ENCODE results near the gene ABI1.

Gene ABI1

DNA sequence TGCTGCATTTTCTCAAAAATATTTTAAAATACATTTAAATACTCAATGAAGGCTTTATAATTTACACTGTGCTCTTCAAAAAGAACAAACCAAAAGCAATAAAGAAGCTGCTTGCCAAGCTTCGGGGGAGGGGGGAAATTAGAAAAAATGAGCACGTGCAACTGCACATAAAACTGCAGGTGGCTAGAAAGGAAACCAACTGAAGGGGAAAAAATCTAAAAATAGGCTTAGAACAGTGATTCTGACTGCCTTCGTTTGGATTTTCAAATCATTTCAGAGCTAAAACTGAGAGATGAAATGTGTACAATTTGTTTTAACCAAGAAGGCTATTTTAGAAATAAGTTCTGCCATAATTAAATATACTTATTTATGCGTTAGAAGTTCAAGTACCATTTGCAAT is 61.4 kb downstream of the ABI1 start:
- Histone ChIP-seq H4K8ac (ENCODE audit: low read length) (no peak overlapping the region), H3K18ac (ENCODE audit: low read depth in 1 of 2, low read length in 2 of 2) (no peak overlapping the region), H3K27me3 (ENCODE audit: control insufficient read depth in 1 of 2, insufficient read depth in 1 of 2, low read length in 2 of 2) (no peaks in the 10 kb centered on the region), H3K14ac (ENCODE audit: low read length in 2 of 2) (no peak overlapping the region), H3K36me3 (ENCODE audit: control insufficient read depth in 1 of 2, insufficient read depth in 2 of 2, low read depth in 1 of 2, low read length in 2 of 2) (no peaks in the 10 kb centered on the region), H3K4me3 (ENCODE audit: insufficient read depth in 1 of 2, low read depth in 1 of 2, low read length in 2 of 2) (no peak overlapping the region), H2AK5ac (ENCODE audit: low read length, severe bottlenecking) (no peak overlapping the region), H3K9ac (ENCODE audit: low read length) (no peak overlapping the region), H2BK120ac (ENCODE audit: low read depth, low read length) (no peak overlapping the region), H3K4me1 (ENCODE audit: control insufficient read depth, insufficient read depth, low read depth, low read length) (no peaks in the 10 kb centered on the region), H3K9me3 (ENCODE audit: control insufficient read depth, low read length) (no peaks in the 10 kb centered on the region), H3K4me2 (ENCODE audit: low read length, poor library complexity, severe bottlenecking) (no peak overlapping the region), H2BK5ac (ENCODE audit: low read depth, low read length, poor library complexity, severe bottlenecking) (no peak overlapping the region), H3K23ac (ENCODE audit: low read length in 2 of 2) (no peak overlapping the region), H2BK12ac (ENCODE audit: low read length in 2 of 2) (no peak overlapping the region), H3K4ac (ENCODE audit: low read depth in 1 of 2, low read length in 2 of 2) (no peak overlapping the region), H3K27ac (ENCODE audit: low read length, poor library complexity, severe bottlenecking) (no peak overlapping the region), H4K91ac (ENCODE audit: low read length) (no peak overlapping the region), H2AFZ (ENCODE audit: low read depth, low read length) (no peak overlapping the region), H3K79me1 (replicated peaks; ENCODE audit: low read length, poor library complexity, severe bottlenecking) (peaks cover 23% of the 10 kb centered on the region), H2BK15ac (ENCODE audit: low read depth, poor library complexity, severe bottlenecking) (no peak overlapping the region)
- 91% methylated on average over 2 of the region's 4 CpGs for WGBS
- no peak for DNase-seq

- Histone ChIP-seq H2AK5ac (ENCODE audit: low read length, severe bottlenecking) (no peak overlapping the region), H3K18ac (ENCODE audit: low read depth in 1 of 2, low read length in 2 of 2) (no peak overlapping the region), H3K4me2 (ENCODE audit: low read length, poor library complexity, severe bottlenecking) (no peak overlapping the region), H3K14ac (ENCODE audit: low read length in 2 of 2) (no peak overlapping the region), H4K8ac (ENCODE audit: low read length) (no peak overlapping the region), H2AFZ (ENCODE audit: low read depth, low read length) (no peak overlapping the region), H2BK15ac (ENCODE audit: low read depth, poor library complexity, severe bottlenecking) (no peak overlapping the region), H3K4me3 (ENCODE audit: insufficient read depth in 1 of 2, low read depth in 1 of 2, low read length in 2 of 2) (no peak overlapping the region), H3K9me3 (ENCODE audit: control insufficient read depth, low read length) (no peaks in the 10 kb centered on the region), H3K9ac (ENCODE audit: low read length) (no peak overlapping the region), H4K91ac (ENCODE audit: low read length) (no peak overlapping the region), H3K4me1 (ENCODE audit: control insufficient read depth, insufficient read depth, low read depth, low read length) (no peaks in the 10 kb centered on the region), H3K23ac (ENCODE audit: low read length in 2 of 2) (no peak overlapping the region), H3K4ac (ENCODE audit: low read depth in 1 of 2, low read length in 2 of 2) (no peak overlapping the region), H3K27ac (ENCODE audit: low read length, poor library complexity, severe bottlenecking) (no peak overlapping the region), H2BK5ac (ENCODE audit: low read depth, low read length, poor library complexity, severe bottlenecking) (no peak overlapping the region), H3K27me3 (ENCODE audit: control insufficient read depth in 1 of 2, insufficient read depth in 1 of 2, low read length in 2 of 2) (no peaks in the 10 kb centered on the region), H3K36me3 (ENCODE audit: control insufficient read depth in 1 of 2, insufficient read depth in 2 of 2, low read depth in 1 of 2, low read length in 2 of 2) (no peaks in the 10 kb centered on the region), H2BK120ac (ENCODE audit: low read depth, low read length) (no peak overlapping the region), H3K79me1 (replicated peaks; ENCODE audit: low read length, poor library complexity, severe bottlenecking) (peaks cover 24% of the 10 kb centered on the region), H2BK12ac (ENCODE audit: low read length in 2 of 2) (no peak overlapping the region)
- no peak for DNase-seq
- WGBS, result 100% methylated on average over 4 of the region's 5 CpGs
Measured at GRCh38 chr10:26798298-26798697, 62.5 kb downstream of the ABI1 start.

DNA sequence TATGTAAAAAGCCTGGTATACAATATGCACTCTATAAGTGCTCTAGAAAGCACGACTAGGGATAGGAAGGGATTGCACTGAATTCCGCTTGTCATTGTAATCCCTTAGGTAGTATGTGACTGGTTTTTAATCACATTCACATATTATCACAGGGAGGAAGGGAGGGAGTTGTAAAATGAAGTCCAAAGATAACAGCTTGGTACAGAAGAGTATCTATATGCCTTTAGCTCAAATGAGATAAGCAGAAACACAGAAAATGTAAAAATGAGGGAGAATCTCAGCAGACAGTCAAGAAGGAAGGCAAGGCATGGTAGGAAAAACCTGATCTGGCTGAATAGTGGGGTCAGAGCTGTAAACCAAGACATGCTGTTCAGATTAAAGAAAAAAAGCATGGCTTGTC is 63.4 kb downstream of the ABI1 start:
- Histone ChIP-seq H3K9me3 (ENCODE audit: control insufficient read depth, low read length) (no peaks in the 10 kb centered on the region), H4K8ac (ENCODE audit: low read length) (no peak overlapping the region), H2BK5ac (ENCODE audit: low read depth, low read length, poor library complexity, severe bottlenecking) (no peak overlapping the region), H3K14ac (ENCODE audit: low read length in 2 of 2) (no peak overlapping the region), H3K79me1 (replicated peaks; ENCODE audit: low read length, poor library complexity, severe bottlenecking) (peaks cover 22% of the 10 kb centered on the region), H3K4me3 (ENCODE audit: insufficient read depth in 1 of 2, low read depth in 1 of 2, low read length in 2 of 2) (no peak overlapping the region), H3K27ac (ENCODE audit: low read length, poor library complexity, severe bottlenecking) (no peak overlapping the region), H4K91ac (ENCODE audit: low read length) (no peak overlapping the region), H2BK12ac (ENCODE audit: low read length in 2 of 2) (no peak overlapping the region), H3K4me2 (ENCODE audit: low read length, poor library complexity, severe bottlenecking) (no peak overlapping the region), H2AFZ (ENCODE audit: low read depth, low read length) (no peak overlapping the region), H2BK15ac (ENCODE audit: low read depth, poor library complexity, severe bottlenecking) (no peak overlapping the region), H2AK5ac (ENCODE audit: low read length, severe bottlenecking) (no peak overlapping the region), H3K4ac (ENCODE audit: low read depth in 1 of 2, low read length in 2 of 2) (no peak overlapping the region), H3K36me3 (ENCODE audit: control insufficient read depth in 1 of 2, insufficient read depth in 2 of 2, low read depth in 1 of 2, low read length in 2 of 2) (no peaks in the 10 kb centered on the region), H2BK120ac (ENCODE audit: low read depth, low read length) (no peak overlapping the region), H3K9ac (ENCODE audit: low read length) (no peak overlapping the region), H3K27me3 (ENCODE audit: control insufficient read depth in 1 of 2, insufficient read depth in 1 of 2, low read length in 2 of 2) (no peaks in the 10 kb centered on the region), H3K23ac (ENCODE audit: low read length in 2 of 2) (no peak overlapping the region), H3K4me1 (ENCODE audit: control insufficient read depth, insufficient read depth, low read depth, low read length) (no peaks in the 10 kb centered on the region), H3K18ac (ENCODE audit: low read depth in 1 of 2, low read length in 2 of 2) (no peak overlapping the region)
- no peak for DNase-seq
- 100% methylated on average over 2 of the region's 2 CpGs for WGBS

DNA sequence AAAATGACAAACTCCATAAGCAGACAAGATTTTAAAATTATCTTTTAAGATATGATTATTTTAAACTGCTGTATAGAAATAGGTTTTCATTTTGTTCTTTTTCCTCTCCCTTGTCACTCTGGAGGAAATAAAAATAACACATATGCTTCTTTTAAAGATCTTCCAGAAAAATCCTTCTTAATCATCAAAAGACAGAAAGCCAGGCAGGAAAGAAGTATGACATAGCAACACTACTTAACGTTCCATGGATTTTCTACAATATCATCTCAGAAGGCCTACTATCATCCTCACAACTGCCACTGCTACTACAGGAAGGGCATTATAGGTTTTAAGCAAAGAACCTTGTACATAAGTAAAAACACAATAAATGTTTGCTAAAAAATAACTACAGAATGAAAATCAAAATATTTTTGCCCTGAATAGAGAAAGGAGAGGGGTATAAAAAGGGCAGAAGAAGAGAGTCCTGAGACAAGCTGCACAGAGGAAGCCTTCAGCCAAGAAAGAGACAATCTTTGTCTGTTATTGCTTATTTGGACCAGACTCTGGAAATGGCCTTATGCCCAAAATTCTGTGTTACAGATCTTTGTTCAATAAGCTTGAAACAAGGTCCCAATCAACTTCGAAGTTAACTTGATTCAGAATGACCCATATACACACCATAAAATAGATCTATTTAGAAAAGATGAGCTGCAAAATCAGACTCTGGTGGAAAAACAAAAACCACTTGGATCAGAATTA is 67.8 kb downstream of the ABI1 start:
- no peak overlapping the region for H3K4me3 ChIP-seq (ENCODE audit: insufficient read depth in 1 of 2, low read depth in 1 of 2, low read length in 2 of 2)
- H3K9ac ChIP-seq (ENCODE audit: low read length), result peak overlapping the region; percentile 47
- H3K14ac ChIP-seq (ENCODE audit: low read length in 2 of 2), result no peak overlapping the region
- no peak overlapping the region for H3K18ac ChIP-seq (ENCODE audit: low read depth in 1 of 2, low read length in 2 of 2)
- H2AFZ ChIP-seq (ENCODE audit: low read depth, low read length), result no peak overlapping the region
- H2AK5ac ChIP-seq (ENCODE audit: low read length, severe bottlenecking), result no peak overlapping the region
- peaks cover 15% of the 10 kb centered on the region for H3K79me1 ChIP-seq (replicated peaks; ENCODE audit: low read length, poor library complexity, severe bottlenecking)
- no peak overlapping the region for H4K8ac ChIP-seq (ENCODE audit: low read length)
- no peaks in the 10 kb centered on the region for H3K4me1 ChIP-seq (ENCODE audit: control insufficient read depth, insufficient read depth, low read depth, low read length)
- DNase-seq, result no peak
- H3K23ac ChIP-seq (ENCODE audit: low read length in 2 of 2), result no peak overlapping the region
- H3K4ac ChIP-seq (ENCODE audit: low read depth in 1 of 2, low read length in 2 of 2), result no peak overlapping the region
- no peak overlapping the region for H4K91ac ChIP-seq (ENCODE audit: low read length)
- H3K4me2 ChIP-seq (ENCODE audit: low read length, poor library complexity, severe bottlenecking), result no peak overlapping the region
- no peak overlapping the region for H2BK5ac ChIP-seq (ENCODE audit: low read depth, low read length, poor library complexity, severe bottlenecking)
- no peak overlapping the region for H3K27ac ChIP-seq (ENCODE audit: low read length, poor library complexity, severe bottlenecking)
- H3K9me3 ChIP-seq (ENCODE audit: control insufficient read depth, low read length), result no peaks in the 10 kb centered on the region
- H2BK12ac ChIP-seq (ENCODE audit: low read length in 2 of 2), result no peak overlapping the region
- no peak overlapping the region for H2BK120ac ChIP-seq (ENCODE audit: low read depth, low read length)
- 86% methylated on average over 2 of the region's 2 CpGs for WGBS
- no peak overlapping the region for H2BK15ac ChIP-seq (ENCODE audit: low read depth, poor library complexity, severe bottlenecking)
- H3K27me3 ChIP-seq (ENCODE audit: control insufficient read depth in 1 of 2, insufficient read depth in 1 of 2, low read length in 2 of 2), result no peaks in the 10 kb centered on the region
- no peaks in the 10 kb centered on the region for H3K36me3 ChIP-seq (ENCODE audit: control insufficient read depth in 1 of 2, insufficient read depth in 2 of 2, low read depth in 1 of 2, low read length in 2 of 2)

All from mesenchymal stem cell (in vitro differentiated cells and primary cell).